T-helper 1 cell (primary cell): Measurements from ENCODE around the gene GRID1.

Source experiments
- DNase-seq, 5 donors: peaks; one replicate each; pipeline ENCODE4 v3.0.0-alpha.2; 2012 to 2020

Gene GRID1

DNA sequence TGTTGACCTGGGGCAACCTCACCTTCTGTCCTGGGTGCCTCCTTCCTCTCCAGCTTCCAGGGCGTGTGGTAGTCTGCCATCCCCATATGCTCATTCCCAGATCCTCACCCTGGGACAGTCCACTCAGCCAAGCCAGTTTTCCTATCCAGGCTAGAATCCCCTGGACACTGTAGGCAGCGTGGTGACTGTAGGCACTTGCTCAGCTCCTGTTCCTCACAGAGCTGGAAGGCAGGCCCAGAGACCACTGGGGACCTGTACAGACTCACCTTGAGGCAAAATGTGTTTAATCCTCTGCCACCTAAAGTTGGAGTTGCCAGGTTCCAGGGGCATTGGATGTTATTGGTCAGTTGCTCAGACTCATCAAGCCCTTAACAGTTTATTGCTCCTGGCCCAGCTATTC is 2.4 kb upstream of the GRID1 start:
- peak in 1 of 5 donors; percentile 4 for DNase-seq

DNA sequence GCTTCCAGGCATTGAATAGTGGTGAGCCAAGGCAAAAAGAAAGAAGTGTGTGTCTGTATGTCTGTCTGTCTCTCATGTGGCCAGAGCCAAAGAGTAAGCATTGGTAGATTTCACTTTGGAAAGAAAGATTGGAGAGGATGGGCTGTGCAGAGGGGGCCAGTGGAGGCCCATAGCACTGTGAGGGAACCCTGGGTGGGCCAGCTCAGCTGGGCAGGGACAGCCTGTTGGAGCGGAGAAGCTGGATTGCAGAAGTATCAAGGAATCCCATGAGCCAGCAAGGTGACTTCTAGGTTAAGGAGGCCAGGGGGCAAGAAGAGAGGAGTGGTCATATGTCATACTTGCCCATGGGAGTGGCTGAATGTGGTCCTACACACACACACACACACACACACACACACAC is 1.5 kb upstream of the GRID1 start:
- peak in 1 of 5 donors; percentile 1 for DNase-seq

DNA sequence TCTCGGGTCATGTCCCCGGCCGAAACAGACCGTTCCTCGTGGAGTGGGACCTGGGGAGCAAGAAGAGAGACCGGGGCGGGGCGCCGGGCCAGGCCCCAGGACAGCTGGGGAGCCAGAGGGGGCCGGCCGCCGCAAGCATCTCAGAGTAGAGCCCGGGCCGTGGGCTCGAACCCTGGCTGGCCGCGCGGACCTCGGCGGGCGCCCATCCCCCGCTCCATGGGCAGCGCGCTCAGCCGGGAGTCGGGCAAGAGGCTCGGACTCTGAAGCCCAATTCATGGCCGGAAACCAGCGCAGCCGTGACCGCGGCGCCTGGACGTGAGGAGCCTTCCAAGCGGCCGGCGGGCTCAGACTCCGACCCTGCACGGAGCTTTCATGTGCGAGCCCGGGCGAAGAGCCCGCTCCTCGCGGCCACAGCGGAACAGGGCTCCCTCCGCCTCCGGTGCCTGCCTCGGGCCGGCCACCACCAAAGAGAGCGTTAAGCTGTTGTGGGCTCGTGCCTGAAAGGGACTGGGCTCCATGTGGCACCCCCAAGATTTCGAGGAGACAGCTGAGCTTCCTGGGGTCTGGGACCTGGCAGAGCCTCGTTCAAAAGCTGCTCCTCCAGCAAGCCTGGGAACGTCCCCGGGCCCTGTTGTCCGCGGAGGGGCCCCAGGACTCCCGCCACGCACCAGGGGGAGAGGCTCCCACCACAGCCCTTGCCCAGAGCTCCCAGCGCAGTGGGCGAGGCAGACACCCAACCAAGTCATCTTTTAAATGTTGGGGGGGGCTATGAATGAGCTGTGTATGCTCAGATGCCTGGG is 757 bp upstream of the GRID1 start:
- DNase-seq = peak in 1 of 5 donors; percentile 11

DNA sequence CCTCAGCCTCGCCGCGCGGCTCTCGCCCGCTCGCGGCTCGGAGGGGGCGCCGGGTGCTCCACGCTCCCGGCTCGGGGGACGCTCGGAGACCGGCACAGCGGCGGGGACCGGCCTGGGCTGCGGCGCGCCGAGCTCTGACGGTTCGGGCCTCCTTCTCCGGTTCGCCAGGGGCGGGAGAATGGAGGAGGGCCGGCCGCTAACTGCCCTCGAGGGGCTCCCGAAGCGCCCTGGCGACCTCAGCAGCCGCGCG is 232 bp upstream of the GRID1 start:
- DNase-seq = peak in 1 of 5 donors; percentile 12

DNA sequence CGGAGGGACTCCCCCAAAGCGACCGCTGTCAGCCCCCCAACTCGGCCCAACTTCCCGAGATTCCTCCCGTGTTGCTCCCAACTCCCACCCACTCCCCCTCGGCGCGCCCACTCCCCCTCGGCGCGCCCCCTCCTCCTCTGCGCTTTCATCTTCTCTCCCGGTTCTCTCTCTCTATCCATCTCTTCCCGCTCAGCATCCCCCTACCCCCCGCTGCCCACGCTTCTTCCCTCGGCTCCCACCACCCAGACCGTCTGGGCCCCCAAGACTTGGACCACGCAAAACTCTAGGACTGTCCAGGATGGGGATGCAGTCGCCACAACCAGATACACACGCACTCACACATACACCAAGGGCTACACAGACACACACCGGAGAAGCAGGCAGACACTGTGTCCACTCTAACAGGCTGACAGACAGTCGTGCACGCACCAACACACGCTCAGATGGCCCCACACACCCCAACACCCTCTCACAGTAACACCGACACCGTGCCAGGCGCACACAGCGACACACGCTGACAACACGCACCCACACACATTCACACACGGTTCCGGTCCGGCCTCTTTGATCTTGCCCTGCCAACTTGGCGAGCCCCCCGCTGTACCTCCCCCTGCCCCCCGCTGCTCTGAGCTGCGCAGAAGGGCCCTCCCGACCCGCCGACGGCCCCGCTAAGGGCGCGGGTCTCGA is 1.1 kb downstream of the GRID1 start:
- DNase-seq = peak in 1 of 5 donors; percentile 8

DNA sequence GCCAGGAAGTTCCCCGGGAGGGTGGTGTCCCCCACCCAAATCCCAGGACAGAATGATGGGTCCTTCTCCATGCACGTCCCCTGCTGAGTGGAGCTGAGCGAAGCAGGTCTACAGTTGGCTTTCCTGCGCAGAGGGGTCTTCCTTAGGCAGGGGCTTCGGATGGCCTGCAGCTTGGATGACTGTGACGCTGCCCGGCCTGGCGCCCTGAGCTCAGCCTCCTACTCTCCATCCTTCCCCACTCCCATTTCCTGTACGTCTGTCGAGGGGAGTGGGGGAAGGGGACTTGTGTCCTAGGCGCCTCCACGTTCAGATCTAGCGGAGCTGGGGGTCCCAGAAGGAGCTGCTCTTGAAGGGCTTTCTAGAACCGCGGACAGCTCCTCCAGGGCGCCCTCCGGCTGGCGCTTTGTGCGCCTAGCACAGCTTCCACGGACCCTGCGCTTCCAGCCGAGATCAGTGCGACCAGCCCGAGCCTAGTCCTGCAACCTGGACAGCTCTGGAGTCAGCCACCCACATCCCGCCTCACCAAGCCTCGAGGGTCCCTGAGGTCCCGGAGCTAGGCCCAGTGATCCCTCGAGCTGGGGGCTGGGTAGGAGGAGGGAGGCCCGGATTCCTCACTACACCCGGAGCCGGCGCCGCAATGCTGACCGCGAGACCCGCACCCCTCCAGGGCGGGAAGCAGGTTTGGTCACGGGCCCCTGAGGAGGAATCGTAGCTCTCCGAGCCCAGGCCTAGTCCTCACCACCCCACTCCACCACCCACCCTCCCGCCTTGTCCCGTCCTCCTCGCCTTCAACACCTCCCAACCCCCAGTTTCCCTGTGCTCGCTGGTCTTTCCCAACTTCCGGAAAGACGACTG is 1.9 kb downstream of the GRID1 start:
- DNase-seq = peak in 1 of 5 donors; percentile 7

DNA sequence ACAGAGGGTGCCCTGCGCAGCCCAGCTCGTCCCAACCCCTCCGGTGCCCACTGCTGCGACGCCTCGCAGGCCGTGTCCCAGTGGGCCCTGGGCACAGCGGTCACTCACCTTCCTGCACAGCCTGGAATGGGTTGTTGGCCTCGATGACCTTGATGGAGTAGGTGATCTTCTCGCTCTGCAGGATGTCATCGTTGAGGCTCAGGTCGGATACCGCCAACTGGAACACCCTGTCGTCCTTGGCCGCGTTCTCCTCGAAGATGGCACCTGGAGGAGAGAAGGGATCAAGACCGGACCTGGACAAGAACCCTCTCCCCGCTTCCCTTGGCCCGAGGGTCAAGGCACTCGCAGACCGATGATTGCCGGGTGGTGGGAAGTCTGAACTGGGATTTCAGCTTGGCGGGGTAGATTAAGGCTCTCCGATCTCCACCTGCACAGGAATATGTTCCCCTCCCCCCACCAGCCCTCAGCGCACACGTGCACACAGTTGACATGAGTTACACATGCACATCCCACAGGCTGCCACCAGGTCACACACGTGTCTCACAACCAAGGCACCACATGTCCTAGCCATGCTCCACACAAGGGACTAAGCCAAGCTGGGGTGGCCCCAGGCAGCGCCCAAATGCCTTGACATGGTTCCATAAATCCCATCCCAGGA is 2.6 kb downstream of the GRID1 start:
- DNase-seq = peak in 1 of 5 donors; percentile 7

DNA sequence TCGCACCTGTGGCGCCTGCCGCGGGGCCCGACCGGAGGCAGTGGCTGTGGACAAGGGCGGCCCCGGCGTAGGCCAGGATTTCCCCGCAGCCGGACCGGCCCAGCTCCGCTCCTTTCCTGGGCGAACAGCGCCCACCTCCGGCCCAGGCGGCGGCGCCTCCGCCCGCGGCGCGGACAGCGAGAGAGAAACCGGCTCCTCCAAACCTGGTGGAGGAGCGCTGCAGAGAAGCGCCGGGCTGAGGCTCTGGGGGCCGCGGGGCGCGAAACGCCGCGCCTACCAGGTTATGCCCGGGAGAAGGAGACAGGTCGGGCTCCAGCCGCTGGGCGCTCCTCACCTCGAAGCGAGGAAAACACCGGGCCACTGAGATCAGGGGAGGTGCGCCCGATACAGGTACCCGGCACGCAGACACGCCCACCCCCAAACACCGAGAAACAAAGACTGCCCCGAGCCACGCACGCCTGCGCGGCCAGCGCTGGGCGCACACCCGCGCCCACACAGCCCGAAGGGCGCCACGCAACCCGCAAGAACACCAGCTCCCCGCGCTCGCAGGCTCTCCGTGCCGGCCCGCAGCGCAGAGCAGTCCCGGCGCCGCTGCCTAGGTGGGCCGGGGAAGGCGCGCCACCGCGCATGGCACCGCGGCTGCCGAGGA is 3.3 kb downstream of the GRID1 start:
- peak in 1 of 5 donors; percentile 10 for DNase-seq

DNA sequence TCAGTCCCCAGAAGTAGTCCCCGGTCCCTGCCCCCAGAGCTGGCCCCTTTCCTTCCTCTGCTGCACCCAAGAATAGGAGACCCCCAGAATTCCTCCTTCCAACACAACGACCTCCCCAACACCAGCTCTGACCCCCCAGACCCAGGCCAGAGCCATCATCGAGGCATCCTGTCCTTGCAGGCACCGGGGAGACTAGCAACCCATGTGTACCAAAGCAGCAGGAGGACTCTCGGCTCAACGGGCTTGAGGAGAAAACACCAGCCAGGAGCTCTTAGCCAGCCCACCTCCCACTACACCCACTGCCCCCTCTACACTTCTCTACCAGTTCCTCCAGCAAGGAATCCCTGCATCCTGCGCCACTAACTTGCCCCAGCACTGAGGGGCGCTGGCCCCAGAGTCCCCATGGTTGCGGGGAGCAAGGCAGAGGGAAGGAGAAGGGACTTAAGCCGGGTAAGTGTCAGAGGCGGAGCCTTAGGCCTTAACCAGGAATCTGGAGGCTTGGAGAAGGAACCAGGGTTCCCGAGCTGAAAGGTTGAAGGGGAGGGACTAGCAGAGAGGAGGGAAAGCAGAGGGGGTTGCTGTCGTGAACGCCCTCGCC is 3.9 kb downstream of the GRID1 start:
- DNase-seq = peak in 1 of 5 donors; percentile 1

DNA sequence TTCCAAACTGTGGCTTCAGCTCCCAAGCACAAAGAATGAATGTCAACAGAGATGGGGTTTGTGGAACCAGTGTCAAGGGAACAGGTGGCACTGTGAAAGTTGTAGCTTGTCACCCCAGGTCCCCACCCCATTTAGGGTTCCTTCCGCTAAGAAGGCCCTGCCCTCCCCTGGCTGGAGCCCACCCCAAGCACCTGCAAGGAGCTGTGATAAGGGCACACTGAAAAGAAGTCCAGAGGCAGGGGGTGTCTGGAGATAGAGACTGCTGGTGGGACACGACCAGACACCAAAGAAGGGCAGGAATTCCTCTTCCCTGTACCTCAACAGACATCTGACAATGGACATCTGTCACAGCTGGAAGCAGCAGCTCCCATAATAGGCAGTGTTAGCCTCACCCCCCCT is 4.5 kb downstream of the GRID1 start:
- no peak for DNase-seq

DNA sequence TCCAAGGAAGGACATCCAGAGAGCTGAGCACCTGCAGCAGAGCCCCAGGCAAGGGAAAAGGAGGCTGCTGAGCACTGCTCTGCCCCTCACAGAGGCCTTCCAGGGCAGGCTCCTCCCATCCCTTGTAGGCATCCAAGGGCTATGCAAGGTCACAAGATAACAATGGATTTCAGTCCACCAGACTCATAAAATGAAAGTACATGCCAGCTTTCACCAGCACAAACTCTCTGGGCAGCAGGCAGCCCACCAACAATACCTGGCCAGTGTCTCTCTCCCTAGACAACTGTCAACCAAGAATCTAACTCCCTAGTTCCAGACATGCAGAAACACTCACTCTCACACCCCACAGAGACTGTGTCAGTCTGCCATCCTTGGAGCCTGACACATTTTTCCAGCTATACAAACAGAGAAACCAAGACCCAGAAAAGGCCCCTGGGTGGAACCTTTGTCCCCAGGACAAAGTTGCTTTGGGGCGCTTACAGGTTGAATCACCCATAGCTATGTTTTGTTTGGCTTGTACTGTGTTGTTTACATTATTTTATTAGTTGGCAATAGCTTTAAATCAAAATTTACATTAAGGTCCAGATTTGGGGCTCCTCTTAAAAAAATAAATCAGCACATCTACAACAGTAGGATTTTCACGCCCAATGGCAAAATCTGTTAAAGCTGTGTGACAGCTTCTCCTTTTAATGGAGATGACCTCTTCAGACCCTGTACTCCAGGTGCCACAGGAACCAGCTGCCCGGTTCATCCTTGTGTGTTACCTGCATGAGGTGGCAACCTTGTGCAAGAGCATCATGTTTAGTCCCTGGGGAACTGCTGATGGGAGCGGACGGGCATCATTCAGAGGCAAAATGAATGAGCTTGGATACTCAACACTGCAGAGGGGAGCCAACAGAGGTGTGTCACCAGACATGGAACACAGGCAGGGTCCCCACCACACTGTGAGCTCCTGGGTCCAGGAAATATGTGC is 5.2 kb downstream of the GRID1 start:
- DNase-seq = peak in 1 of 5 donors; percentile 4

DNA sequence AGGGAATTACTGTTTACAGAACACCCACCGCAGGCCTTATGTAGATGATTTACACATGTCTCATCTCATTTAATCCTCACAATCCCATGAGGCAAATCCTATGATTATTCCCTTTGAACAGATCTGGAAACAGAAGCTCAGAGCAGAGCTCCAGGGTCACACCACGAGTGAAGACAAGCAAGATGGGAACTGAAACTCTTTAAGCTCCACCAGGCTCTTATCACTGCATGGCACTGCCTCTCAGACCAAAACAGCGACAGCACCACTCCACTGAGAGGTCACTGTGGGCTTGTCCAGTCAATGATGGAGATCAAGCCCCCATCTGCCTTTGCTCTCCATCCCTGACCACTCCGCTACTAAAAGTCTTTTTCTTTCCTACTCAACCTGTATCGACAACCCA is 5.9 kb downstream of the GRID1 start:
- DNase-seq = no peak

DNA sequence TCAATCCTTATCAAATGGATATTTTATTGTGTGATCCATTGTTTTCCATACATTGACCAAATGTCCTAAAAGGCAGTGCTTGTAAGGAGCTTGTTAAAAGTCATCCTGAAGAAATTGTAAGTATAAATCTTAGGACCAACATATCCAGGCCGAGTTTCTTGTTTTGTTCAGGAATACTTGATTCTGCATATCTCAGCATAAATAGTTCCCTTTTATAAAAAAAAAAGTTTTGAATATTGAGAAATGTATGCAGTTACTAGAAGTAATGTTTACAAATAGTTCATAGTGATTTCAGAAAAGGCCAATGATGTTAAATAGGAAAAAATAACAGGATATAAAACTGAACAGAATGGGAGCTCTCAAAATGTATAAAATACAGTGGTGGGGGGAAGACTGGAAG is 6.6 kb downstream of the GRID1 start:
- DNase-seq = no peak

DNA sequence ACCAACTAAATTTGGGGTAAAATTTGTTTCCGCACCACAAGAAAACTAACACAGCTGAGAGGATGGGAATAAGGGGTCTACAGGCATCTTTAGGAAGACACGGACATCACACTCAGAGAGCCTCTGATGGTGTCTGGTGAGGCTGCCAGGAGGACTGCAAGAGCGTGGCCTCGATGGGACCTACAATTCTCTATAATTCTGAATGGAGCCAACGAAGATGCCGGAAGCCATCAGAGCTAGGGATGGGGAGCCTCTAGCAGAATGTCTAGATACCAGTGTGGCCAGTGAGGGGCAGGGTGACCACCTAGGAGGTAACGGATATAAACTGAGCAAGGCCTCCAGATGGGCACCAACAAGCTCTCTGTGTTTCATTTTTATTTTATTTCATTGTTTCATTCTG is 7.5 kb downstream of the GRID1 start:
- DNase-seq = no peak

DNA sequence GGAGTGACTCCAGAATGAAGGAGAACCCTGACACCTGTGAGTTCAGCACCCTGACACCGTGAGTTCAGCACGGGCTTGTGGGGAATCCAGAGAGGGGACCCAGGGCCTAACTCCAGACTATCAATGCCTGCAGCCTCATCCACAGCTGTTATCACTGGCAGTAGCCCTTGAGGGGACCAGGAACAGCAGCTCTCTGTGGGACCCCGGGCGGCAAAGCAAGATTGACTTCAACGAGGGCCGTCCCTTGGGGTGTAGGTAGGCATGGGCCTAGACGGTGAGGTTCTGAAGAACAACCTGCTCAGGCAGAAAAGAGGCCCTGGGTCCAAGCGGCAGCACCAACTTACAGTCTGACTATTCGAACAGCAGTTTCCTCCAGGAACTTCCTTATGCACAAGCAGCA is 8.9 kb downstream of the GRID1 start:
- DNase-seq = no peak

DNA sequence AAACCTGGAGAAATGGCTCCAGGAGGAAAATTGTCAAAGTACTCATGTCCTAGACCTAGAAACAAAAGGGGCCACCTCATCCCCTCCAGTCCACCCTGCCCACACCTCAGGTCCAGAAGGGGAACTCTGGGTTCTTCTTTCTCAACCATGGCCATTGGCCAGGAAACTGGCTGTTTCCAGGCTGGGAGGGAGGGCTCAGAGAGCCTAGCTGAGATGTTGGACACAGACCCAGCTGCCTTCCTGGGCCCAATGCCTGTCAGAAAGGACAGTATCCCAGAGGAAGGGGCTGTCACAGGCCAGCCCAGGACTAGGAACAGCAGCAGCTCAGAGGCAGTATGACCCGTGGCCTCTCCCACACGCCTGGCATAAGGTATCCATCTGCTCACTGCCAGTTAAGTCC is 9.6 kb downstream of the GRID1 start:
- no peak for DNase-seq

DNA sequence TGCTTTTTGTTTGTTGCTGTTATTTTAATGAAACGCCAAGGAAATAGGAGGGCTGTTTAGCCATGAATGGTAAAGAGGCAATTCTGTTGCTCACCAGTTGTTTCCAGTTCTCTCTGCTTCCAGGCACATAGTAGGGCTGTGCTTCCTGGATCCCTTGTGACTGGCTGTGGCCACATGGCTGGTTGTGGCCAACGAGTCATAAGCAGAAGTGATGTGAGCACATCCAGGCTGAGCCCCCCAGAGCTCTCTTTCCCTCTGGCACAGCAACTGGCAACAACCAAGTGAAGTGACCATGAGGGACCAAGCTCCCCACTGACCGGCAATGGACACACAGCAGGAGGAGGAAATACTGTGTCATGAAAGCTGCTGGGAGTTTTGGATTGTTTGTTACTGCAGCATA is 10.3 kb downstream of the GRID1 start:
- no peak for DNase-seq

DNA sequence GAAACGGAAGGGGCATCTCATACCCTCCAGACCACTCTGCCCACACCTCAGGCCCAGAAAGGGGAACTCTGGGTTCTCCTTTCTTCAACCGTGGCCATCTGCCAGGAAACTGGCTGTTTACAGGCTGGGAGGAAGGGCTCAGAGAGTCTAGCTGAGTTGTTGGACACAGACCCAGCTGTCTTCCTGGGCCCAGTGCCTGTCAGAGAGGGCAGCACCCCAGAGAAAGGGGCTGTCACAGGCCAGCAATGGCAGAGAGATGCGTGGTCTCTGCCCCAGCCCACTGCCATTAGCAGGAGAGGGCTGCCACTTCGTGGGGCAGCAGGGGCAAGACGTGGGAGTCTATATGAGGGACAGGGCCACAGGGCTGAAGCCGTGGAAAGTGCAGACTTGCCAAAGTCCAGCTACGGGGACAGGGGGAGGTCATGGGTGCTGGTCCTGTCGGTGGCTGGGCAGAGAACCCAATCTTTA is 11.0 kb downstream of the GRID1 start:
- no peak for DNase-seq

DNA sequence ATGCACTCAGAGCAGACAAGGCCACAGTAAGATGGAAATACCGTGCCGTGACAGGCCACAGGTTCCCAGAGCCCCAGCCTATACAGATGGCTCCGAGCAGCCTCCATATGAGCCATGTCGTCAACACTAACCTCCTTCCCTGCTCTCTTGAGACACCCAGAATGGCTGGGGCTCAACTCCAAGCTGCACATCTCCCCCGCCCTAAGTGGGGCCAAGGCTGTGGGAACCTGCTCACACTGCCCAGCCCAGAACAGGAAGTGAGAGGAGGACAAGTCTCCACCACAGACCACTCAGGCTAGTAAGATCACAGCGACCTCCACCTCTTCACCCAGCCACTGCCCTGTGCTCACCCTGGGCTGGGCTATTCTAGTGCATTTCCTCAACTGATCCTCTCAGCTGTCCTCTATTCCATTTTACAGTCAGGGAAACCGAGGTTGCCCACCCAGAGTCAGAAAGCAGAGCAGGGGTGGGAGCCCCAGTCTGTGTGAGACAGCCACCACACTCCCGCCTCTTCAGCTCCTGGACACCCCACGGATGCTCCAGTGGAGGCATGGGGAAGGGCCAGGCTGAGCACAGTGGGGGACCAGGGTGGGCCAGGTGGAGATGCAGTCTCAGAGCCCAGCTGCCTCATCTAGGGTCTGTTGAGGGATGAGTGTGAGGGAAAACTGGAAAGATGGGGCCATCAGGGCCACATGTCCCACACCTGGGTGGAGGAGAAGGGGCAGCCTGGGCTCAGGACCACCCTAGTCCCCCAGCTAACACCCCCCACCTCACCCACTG is 11.6 kb downstream of the GRID1 start:
- DNase-seq = no peak
